Neural progenitor cell (in vitro differentiated cells): ENCODE data around the gene STARD3NL. TPM values are rescaled to one million over a fixed set of nuclear protein-coding genes. Genes with fewer than 3 reads are reported as not detected.

ENCODE experiments used
- DNase-seq: peaks from one replicate; pipeline ENCODE4 v3.0.0-alpha.2; 2016; ENCODE audit warnings: low spot score
- H2AFZ ChIP-seq: fragments of 200-600 bp; sonication (generic); replicated peaks from 2 replicates; pipeline ENCODE4 v1.6.1; 2016; ENCODE audit warnings: antibody characterized with exemption
- H3F3A ChIP-seq: fragments of 200-600 bp; sonication (generic); 2 replicates; pipeline ENCODE4 v1.6.1; 2016; ENCODE audit warnings: antibody characterized with exemption, low read depth
- H3K27ac ChIP-seq: fragments of 200-600 bp; sonication (generic); 2 replicates; pipeline ENCODE4 v1.5.1; 2016; ENCODE audit warnings: mild to moderate bottlenecking
- H3K27me3 ChIP-seq: fragments of 200-600 bp; sonication (generic); 2 replicates; pipeline ENCODE4 v1.6.1; 2016; ENCODE audit warnings: mild to moderate bottlenecking, moderate library complexity
- H3K36me3 ChIP-seq: fragments of 200-600 bp; sonication (generic); 2 replicates; pipeline ENCODE4 v1.5.1; 2016
- H3K4me1 ChIP-seq: fragments of 200-600 bp; sonication (generic); 2 replicates; pipeline ENCODE4 v1.6.1; 2016; ENCODE audit warnings: mixed run types
- H3K4me2 ChIP-seq: fragments of 200-600 bp; sonication (generic); 2 replicates; pipeline ENCODE4 v1.6.1; 2016
- H3K4me3 ChIP-seq: fragments of 200-600 bp; sonication (generic); 2 replicates; pipeline ENCODE4 v1.5.1; 2016
- H3K79me2 ChIP-seq: fragments of 200-600 bp; sonication (generic); 2 replicates; pipeline ENCODE4 v1.6.1; 2016; ENCODE audit warnings: low read depth
- H3K9ac ChIP-seq: fragments of 200-600 bp; sonication (generic); 2 replicates; pipeline ENCODE4 v1.6.1; 2016
- H3K9me3 ChIP-seq: fragments of 200-600 bp; sonication (generic); 2 replicates; pipeline ENCODE4 v1.5.1; 2016; ENCODE audit warnings: low read depth
- H4K20me1 ChIP-seq: fragments of 200-600 bp; sonication (generic); 2 replicates; pipeline ENCODE4 v1.6.1; 2016; ENCODE audit warnings: low read depth
- H3K27ac Mint-ChIP-seq: 3 replicates; pipeline ENCODE4 v1.8.0; 2021; ENCODE audit warnings: mixed read lengths
- H3K27me3 Mint-ChIP-seq: 2 replicates; pipeline ENCODE4 v1.8.0; 2022; ENCODE audit warnings: low read depth, mild to moderate bottlenecking, inconsistent platforms, moderate library complexity, mixed read lengths; ENCODE audit not compliant: insufficient read depth
- H3K36me3 Mint-ChIP-seq: 3 replicates; pipeline ENCODE4 v1.8.0; 2021; ENCODE audit warnings: mixed read lengths
- H3K4me1 Mint-ChIP-seq: 3 replicates; pipeline ENCODE4 v1.8.0; 2021; ENCODE audit warnings: mixed read lengths
- H3K4me3 Mint-ChIP-seq: 3 replicates; pipeline ENCODE4 v1.8.0; 2021; ENCODE audit warnings: mild to moderate bottlenecking, moderate library complexity, mixed read lengths
- H3K9me3 Mint-ChIP-seq: 3 replicates; pipeline ENCODE4 v1.8.0; 2020; ENCODE audit warnings: mixed read lengths
- CTCF ChIP-seq: fragments of 200-600 bp; sonication (generic); IDR thresholded peaks from 2 replicates; pipeline ENCODE4 v1.5.1; 2017; ENCODE audit warnings: antibody characterized with exemption, mild to moderate bottlenecking
- EZH2 ChIP-seq: fragments of 200-600 bp; sonication (generic); IDR thresholded peaks from 2 replicates; pipeline ENCODE4 v1.6.1; 2017; ENCODE audit warnings: antibody characterized with exemption, mild to moderate bottlenecking, moderate library complexity
- EZH2phosphoT487 ChIP-seq: fragments of 200-600 bp; sonication (generic); IDR thresholded peaks from 2 replicates; pipeline ENCODE4 v1.6.1; 2017; ENCODE audit warnings: antibody characterized with exemption
- total RNA-seq: library from RNA; depleted of rRNA; stranded (reverse); fragments of >200 nt; gene quantifications from 2 replicates; pipeline ENCODE4 v1.2.3, GENCODE V29; 2015; ENCODE audit warnings: low replicate concordance

The STARD3NL gene
- total RNA-seq, 1 donor from 2014 or later: 121 TPM

GRCh38 chr7:38162036-38162435 is 16.0 kb upstream of the STARD3NL start:
- no peaks in the 10 kb centered on the region for H4K20me1 ChIP-seq
- peaks cover 5% of the 10 kb centered on the region for H3K9me3 ChIP-seq
- H3K27me3 Mint-ChIP-seq: peaks cover 2% of the 10 kb centered on the region
- H2AFZ ChIP-seq: no peak overlapping the region
- no peaks in the 10 kb centered on the region for H3K36me3 ChIP-seq
- no peak for TF ChIP-seq EZH2phosphoT487
- no peak for TF ChIP-seq EZH2
- TF ChIP-seq CTCF: no peak
- H3K27ac Mint-ChIP-seq: no peak overlapping the region
- H3K9ac ChIP-seq: no peak overlapping the region
- H3F3A ChIP-seq: no peaks in the 10 kb centered on the region
- no peak overlapping the region for H3K4me2 ChIP-seq
- peaks cover 15% of the 10 kb centered on the region for H3K9me3 Mint-ChIP-seq
- H3K27ac ChIP-seq: no peak overlapping the region
- no peak for DNase-seq
- H3K4me3 ChIP-seq: no peak overlapping the region
- H3K27me3 ChIP-seq: no peaks in the 10 kb centered on the region
- no peaks in the 10 kb centered on the region for H3K4me1 Mint-ChIP-seq
- H3K79me2 ChIP-seq: no peaks in the 10 kb centered on the region
- no peaks in the 10 kb centered on the region for H3K36me3 Mint-ChIP-seq
- H3K4me1 ChIP-seq: no peaks in the 10 kb centered on the region
- H3K4me3 Mint-ChIP-seq: no peak overlapping the region

- no peaks in the 10 kb centered on the region for H3F3A ChIP-seq
- H3K27ac Mint-ChIP-seq: no peak overlapping the region
- DNase-seq: no peak
Observed at GRCh38 chr7:38163671-38164070, 14.4 kb upstream of the STARD3NL start.

GRCh38 chr7:38168890-38169570 is 9.0 kb upstream of the STARD3NL start:
- DNase-seq: no peak
- no peaks in the 10 kb centered on the region for H3K4me1 ChIP-seq
- H3K27ac ChIP-seq: no peak overlapping the region
- peaks cover 3% of the 10 kb centered on the region for H3K9me3 ChIP-seq
- no peaks in the 10 kb centered on the region for H3K36me3 ChIP-seq
- no peaks in the 10 kb centered on the region for H3K27me3 ChIP-seq
- H2AFZ ChIP-seq: no peak overlapping the region
- H3K4me1 Mint-ChIP-seq: no peaks in the 10 kb centered on the region
- H3K27ac Mint-ChIP-seq: no peak overlapping the region
- no peaks in the 10 kb centered on the region for H3F3A ChIP-seq
- no peaks in the 10 kb centered on the region for H3K27me3 Mint-ChIP-seq
- no peak overlapping the region for H3K4me2 ChIP-seq
- no peaks in the 10 kb centered on the region for H4K20me1 ChIP-seq
- no peak overlapping the region for H3K9ac ChIP-seq
- no peak overlapping the region for H3K4me3 Mint-ChIP-seq
- no peaks in the 10 kb centered on the region for H3K36me3 Mint-ChIP-seq
- no peak for TF ChIP-seq EZH2
- TF ChIP-seq CTCF: no peak
- no peak overlapping the region for H3K4me3 ChIP-seq
- H3K79me2 ChIP-seq: no peaks in the 10 kb centered on the region
- peaks cover 4% of the 10 kb centered on the region for H3K9me3 Mint-ChIP-seq

More at GRCh38 chr7:38163671-38164070, 14.4 kb upstream of the STARD3NL start:
- TF ChIP-seq CTCF: no peak
- peaks cover 2% of the 10 kb centered on the region for H3K27me3 Mint-ChIP-seq
- no peaks in the 10 kb centered on the region for H3K36me3 Mint-ChIP-seq
- Histone ChIP-seq H2AFZ (no peak overlapping the region), H3K9me3 (peaks cover 5% of the 10 kb centered on the region), H3K4me3 (no peak overlapping the region), H4K20me1 (no peaks in the 10 kb centered on the region), H3K4me1 (no peaks in the 10 kb centered on the region), H3K36me3 (no peaks in the 10 kb centered on the region), H3K27me3 (no peaks in the 10 kb centered on the region), H3K27ac (no peak overlapping the region), H3K9ac (no peak overlapping the region), H3K4me2 (no peak overlapping the region), H3K79me2 (no peaks in the 10 kb centered on the region)
- H3K4me1 Mint-ChIP-seq: no peaks in the 10 kb centered on the region
- H3K4me3 Mint-ChIP-seq: no peak overlapping the region
- peaks cover 15% of the 10 kb centered on the region for H3K9me3 Mint-ChIP-seq
